ENCODE results near the gene HEBP1.

The HEBP1 gene

GRCh38 chr12:13004361-13004760 is 4.3 kb upstream of the HEBP1 start:
- Mint-ChIP-seq H3K4me1 (peaks cover 18% of the 10 kb centered on the region), H3K4me3 (no peak overlapping the region), H3K27me3 (peaks cover 13% of the 10 kb centered on the region), H3K9me3 (no peaks in the 10 kb centered on the region), H3K36me3 (ENCODE audit: low read depth) (no peaks in the 10 kb centered on the region), H3K27ac (no peak overlapping the region)
- DNase-seq (no peak), ATAC-seq (no peak)

- Mint-ChIP-seq H3K4me3 (peak overlapping the region; percentile 76), H3K36me3 (ENCODE audit: low read depth) (no peaks in the 10 kb centered on the region), H3K4me1 (peaks cover 28% of the 10 kb centered on the region), H3K9me3 (no peaks in the 10 kb centered on the region), H3K27ac (no peak overlapping the region), H3K27me3 (peaks cover 13% of the 10 kb centered on the region)
- ATAC-seq (no peak), DNase-seq (no peak)
These were observed 2.4 kb upstream of the HEBP1 start for GRCh38 chr12:13002301-13003097.

- Mint-ChIP-seq H3K4me3 (peak overlapping the region; percentile 76), H3K36me3 (ENCODE audit: low read depth) (no peaks in the 10 kb centered on the region), H3K9me3 (no peaks in the 10 kb centered on the region), H3K27me3 (peaks cover 13% of the 10 kb centered on the region), H3K4me1 (peaks cover 32% of the 10 kb centered on the region), H3K27ac (peak overlapping the region; percentile 56)
- no peak for ATAC-seq
- DNase-seq: no peak
These were observed 1.6 kb upstream of the HEBP1 start for GRCh38 chr12:13001775-13002040.

GRCh38 chr12:13000925-13001774 is 1.1 kb upstream of the HEBP1 start:
- Mint-ChIP-seq H3K27me3 (peaks cover 13% of the 10 kb centered on the region), H3K4me3 (peak overlapping the region; percentile 86), H3K9me3 (no peaks in the 10 kb centered on the region), H3K36me3 (ENCODE audit: low read depth) (no peaks in the 10 kb centered on the region), H3K27ac (peak overlapping the region; percentile 48), H3K4me1 (peaks cover 32% of the 10 kb centered on the region)
- DNase-seq (peak; percentile 35), ATAC-seq (peak; percentile 16)

- DNase-seq (no peak), ATAC-seq (peak; percentile 52)
- Mint-ChIP-seq H3K9me3 (no peaks in the 10 kb centered on the region), H3K4me1 (peaks cover 32% of the 10 kb centered on the region), H3K36me3 (ENCODE audit: low read depth) (no peaks in the 10 kb centered on the region), H3K27me3 (peaks cover 13% of the 10 kb centered on the region), H3K4me3 (peak overlapping the region; percentile 86), H3K27ac (peak overlapping the region; percentile 48)
These were observed 505 bp upstream of the HEBP1 start for GRCh38 chr12:13000616-13000924.

- peak overlapping the region; percentile 86 for H3K4me3 Mint-ChIP-seq
- H3K4me1 Mint-ChIP-seq: peaks cover 32% of the 10 kb centered on the region
- no peaks in the 10 kb centered on the region for H3K36me3 Mint-ChIP-seq (ENCODE audit: low read depth)
- no peak overlapping the region for H3K27ac Mint-ChIP-seq
- peaks cover 13% of the 10 kb centered on the region for H3K27me3 Mint-ChIP-seq
- no peaks in the 10 kb centered on the region for H3K9me3 Mint-ChIP-seq
- DNase-seq (no peak), ATAC-seq (no peak)
These were observed 650 bp downstream of the HEBP1 start for GRCh38 chr12:12999271-12999958.

GRCh38 chr12:12998248-12998647 is 1.8 kb downstream of the HEBP1 start:
- no peak overlapping the region for H3K27ac Mint-ChIP-seq
- no peaks in the 10 kb centered on the region for H3K9me3 Mint-ChIP-seq
- H3K27me3 Mint-ChIP-seq: peaks cover 13% of the 10 kb centered on the region
- peaks cover 3% of the 10 kb centered on the region for H3K36me3 Mint-ChIP-seq (ENCODE audit: low read depth)
- DNase-seq (no peak), ATAC-seq (no peak)
- H3K4me3 Mint-ChIP-seq: no peak overlapping the region
- peaks cover 35% of the 10 kb centered on the region for H3K4me1 Mint-ChIP-seq

- no peak for ATAC-seq
- Mint-ChIP-seq H3K27me3 (peaks cover 10% of the 10 kb centered on the region), H3K27ac (no peak overlapping the region), H3K9me3 (no peaks in the 10 kb centered on the region), H3K36me3 (ENCODE audit: low read depth) (peaks cover 3% of the 10 kb centered on the region), H3K4me3 (no peak overlapping the region), H3K4me1 (peaks cover 39% of the 10 kb centered on the region)
- no peak for DNase-seq
These were observed 2.3 kb downstream of the HEBP1 start for GRCh38 chr12:12997734-12998133.

GRCh38 chr12:12997156-12997555 is 2.9 kb downstream of the HEBP1 start:
- no peak for ATAC-seq
- no peak for DNase-seq
- Mint-ChIP-seq H3K27me3 (peaks cover 8% of the 10 kb centered on the region), H3K27ac (no peak overlapping the region), H3K9me3 (no peaks in the 10 kb centered on the region), H3K36me3 (ENCODE audit: low read depth) (peaks cover 3% of the 10 kb centered on the region), H3K4me1 (peaks cover 38% of the 10 kb centered on the region), H3K4me3 (no peak overlapping the region)

GRCh38 chr12:12996209-12996608 is 3.9 kb downstream of the HEBP1 start:
- Mint-ChIP-seq H3K27me3 (peaks cover 3% of the 10 kb centered on the region), H3K4me1 (peaks cover 33% of the 10 kb centered on the region), H3K27ac (no peak overlapping the region), H3K9me3 (no peaks in the 10 kb centered on the region), H3K36me3 (ENCODE audit: low read depth) (peaks cover 3% of the 10 kb centered on the region), H3K4me3 (no peak overlapping the region)
- ATAC-seq (no peak), DNase-seq (no peak)

- H3K27me3 Mint-ChIP-seq: no peaks in the 10 kb centered on the region
- H3K27ac Mint-ChIP-seq: no peak overlapping the region
- no peaks in the 10 kb centered on the region for H3K9me3 Mint-ChIP-seq
- H3K4me1 Mint-ChIP-seq: peaks cover 28% of the 10 kb centered on the region
- no peak overlapping the region for H3K4me3 Mint-ChIP-seq
- peaks cover 3% of the 10 kb centered on the region for H3K36me3 Mint-ChIP-seq (ENCODE audit: low read depth)
- no peak for DNase-seq
- ATAC-seq: no peak
These were observed 5.0 kb downstream of the HEBP1 start for GRCh38 chr12:12995088-12995487.

GRCh38 chr12:12993367-12993766 is 6.7 kb downstream of the HEBP1 start:
- DNase-seq (no peak), ATAC-seq (no peak)
- H3K27me3 Mint-ChIP-seq: no peaks in the 10 kb centered on the region
- H3K4me3 Mint-ChIP-seq: no peak overlapping the region
- no peaks in the 10 kb centered on the region for H3K9me3 Mint-ChIP-seq
- H3K36me3 Mint-ChIP-seq (ENCODE audit: low read depth): peaks cover 3% of the 10 kb centered on the region
- H3K27ac Mint-ChIP-seq: no peak overlapping the region
- peaks cover 16% of the 10 kb centered on the region for H3K4me1 Mint-ChIP-seq

GRCh38 chr12:12992418-12993130 is 7.5 kb downstream of the HEBP1 start:
- Mint-ChIP-seq H3K4me1 (peaks cover 14% of the 10 kb centered on the region), H3K27me3 (no peaks in the 10 kb centered on the region), H3K27ac (peak overlapping the region; percentile 1), H3K4me3 (no peak overlapping the region), H3K36me3 (ENCODE audit: low read depth) (peaks cover 3% of the 10 kb centered on the region), H3K9me3 (no peaks in the 10 kb centered on the region)
- no peak for ATAC-seq
- DNase-seq: no peak

- peaks cover 3% of the 10 kb centered on the region for H3K36me3 Mint-ChIP-seq (ENCODE audit: low read depth)
- DNase-seq (no peak), ATAC-seq (no peak)
- H3K4me1 Mint-ChIP-seq: peaks cover 9% of the 10 kb centered on the region
- no peaks in the 10 kb centered on the region for H3K27me3 Mint-ChIP-seq
- H3K4me3 Mint-ChIP-seq: no peak overlapping the region
- no peak overlapping the region for H3K27ac Mint-ChIP-seq
- H3K9me3 Mint-ChIP-seq: no peaks in the 10 kb centered on the region
These were observed 9.2 kb downstream of the HEBP1 start for GRCh38 chr12:12990700-12991468.
